Measurements from ENCODE around the gene MACROD1.

DNA sequence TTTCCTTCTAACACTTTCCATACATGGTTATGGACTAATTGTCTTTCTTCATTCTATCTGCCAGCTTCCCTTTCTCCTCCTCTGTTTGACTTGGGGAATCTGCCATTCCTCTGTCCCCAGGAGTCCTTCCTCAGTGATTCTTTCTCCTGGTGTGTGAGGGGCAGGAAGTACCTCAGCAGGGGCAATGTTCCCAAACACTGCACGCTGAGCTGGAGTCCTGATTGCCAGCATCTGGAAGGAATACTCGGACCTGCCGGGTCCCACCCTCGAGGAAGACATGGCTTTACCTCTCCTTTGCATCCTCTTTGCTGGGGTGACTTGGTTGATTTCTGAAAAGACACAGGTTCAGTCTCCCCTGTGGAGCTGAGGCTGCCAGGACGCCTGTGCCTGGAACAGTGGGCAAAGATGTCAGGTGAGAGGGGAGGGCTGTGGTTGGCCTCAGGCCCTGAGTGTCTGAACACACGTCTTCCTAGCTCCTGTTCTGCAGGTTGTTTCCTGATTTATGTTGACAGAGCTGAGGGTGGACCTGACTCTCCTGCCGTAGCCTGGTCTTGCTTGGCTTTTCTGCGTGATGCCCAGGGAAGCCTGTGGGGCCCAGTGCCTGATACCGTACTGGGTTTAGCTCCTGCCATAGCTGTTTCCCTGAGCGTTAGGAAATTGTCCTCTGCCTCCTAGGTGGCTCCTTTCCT, 187.2 kb downstream of the MACROD1 start:
- TF ChIP-seq EZH2 (IDR thresholded peaks at IDR 0.05; ENCODE audit: insufficient read depth, poor library complexity, severe bottlenecking) (no peak), EZH2phosphoT487 (IDR thresholded peaks at IDR 0.05; ENCODE audit: insufficient read depth, low read depth) (no peak)

Data from GM23248 (cell line).